K562 (cell line): Measurements from ENCODE around the gene DNMT3A. TPM values are rescaled to one million over a fixed set of nuclear protein-coding genes. Genes with fewer than 3 reads are reported as not detected.

ENCODE experiments used
- ATAC-seq: fragments of 200-7000 bp; cut with Tn5 transposase; 3 replicates; pipeline ENCODE4 v1.9.1; 2020; ENCODE audit warnings: moderate library complexity
- BruUV-seq: library from RNA; stranded (reverse); fragments of 400-500 nt; replicated peaks from 2 replicates; lab custom pipeline; 2021; lab: Mats Ljungman, UMichigan
- CTCF ChIA-PET: fragments of 300-600 bp; formaldehyde crosslinking; extraction: SDS; loops from one replicate; lab custom pipeline; 2021; ENCODE audit warnings: low intra/inter-chr PET ratio; lab: Yijun Ruan, JAX
- POLR2A ChIA-PET: fragments of 300-600, 350-650 bp; sonication (Branson Sonifier 250); formaldehyde crosslinking; extraction: SDS; loops from one replicate; lab custom pipeline; 2021; ENCODE audit warnings: antibody characterized with exemption, inconsistent platforms; lab: Yijun Ruan, JAX
- DNase-seq, 4 experiments: peaks; one replicate each; pipeline versions ENCODE4 v3.0.0 to v3.0.0-alpha.2; 2011 to 2018; ENCODE audit warnings: low spot score in 3 of 4, mixed read lengths in 3 of 4; ENCODE audit errors: extremely low read depth in 1 of 4
- FAIRE-seq: peaks from 2 replicates; lab custom pipeline; 2011; peaks lifted over from hg19 to GRCh38; lab: Jason Lieb, UNC
- H2AFZ ChIP-seq: 2 replicates; pipeline ENCODE4 v1.6.0; 2011; ENCODE audit warnings: low read depth, low read length, control low read depth, inconsistent platforms
- H3K27ac ChIP-seq: fragments of 200-600 bp; 3 replicates; pipeline ENCODE4 v1.8.0; 2011; ENCODE audit warnings: low read depth, mild to moderate bottlenecking, control low read depth, inconsistent platforms, low read length, moderate library complexity, mixed read lengths; ENCODE audit errors: extremely low read depth
- H3K27me3 ChIP-seq, 2 experiments: fragments of 300-600 bp in 1 of 2; 2 replicates in 1 of 2; 3 replicates in 1 of 2; pipeline versions ENCODE4 v1.6.0 to v1.8.0; 2011; ENCODE audit warnings: inconsistent platforms in 2 of 2, low read length in 2 of 2, mild to moderate bottlenecking in 1 of 2, mixed read lengths in 1 of 2, moderate library complexity in 1 of 2; ENCODE audit not compliant: control insufficient read depth in 2 of 2, insufficient read depth in 2 of 2
- H3K36me3 ChIP-seq: fragments of 300-600 bp; 3 replicates; pipeline ENCODE4 v1.8.0; 2011; ENCODE audit warnings: mild to moderate bottlenecking, low read length, inconsistent platforms; ENCODE audit not compliant: control insufficient read depth, insufficient read depth
- H3K4me1 ChIP-seq, 2 experiments: fragments of 200-600 bp in 1 of 2; replicated peaks in 1 of 2; 2 replicates in 1 of 2; 3 replicates in 1 of 2; pipeline versions ENCODE4 v1.5.1 to v1.8.0; 2011; ENCODE audit warnings: inconsistent platforms in 2 of 2, low read length in 2 of 2, mild to moderate bottlenecking in 1 of 2, mixed read lengths in 1 of 2, moderate library complexity in 1 of 2; ENCODE audit not compliant: control insufficient read depth in 2 of 2, insufficient read depth in 2 of 2
- H3K4me2 ChIP-seq: 2 replicates; pipeline ENCODE4 v1.6.1; 2011; ENCODE audit warnings: low read length, control low read depth, inconsistent platforms, mixed read lengths; ENCODE audit not compliant: insufficient read depth
- H3K4me3 ChIP-seq: fragments of 200-600 bp; sonication (generic), shearing (Covaris generic); 2 replicates; pipeline ENCODE4 v1.5.1; 2016; ENCODE audit warnings: control low read depth, inconsistent platforms
- H3K79me2 ChIP-seq: fragments of 200-600 bp; 3 replicates; pipeline ENCODE4 v1.8.0; 2011; ENCODE audit warnings: low read length, inconsistent platforms; ENCODE audit not compliant: control insufficient read depth, insufficient read depth
- H3K9ac ChIP-seq, 2 experiments: 2 replicates each; pipeline versions ENCODE4 v1.6.0 to v1.6.1; 2011; ENCODE audit warnings: low read depth in 2 of 2, low read length in 2 of 2, control low read depth in 1 of 2, inconsistent platforms in 1 of 2, mild to moderate bottlenecking in 1 of 2, mixed read lengths in 1 of 2; ENCODE audit not compliant: insufficient read depth in 1 of 2
- H3K9me1 ChIP-seq: one replicate; pipeline ENCODE4 v1.6.0; 2011; ENCODE audit warnings: inconsistent platforms, mild to moderate bottlenecking, low read length, moderate library complexity; ENCODE audit not compliant: control insufficient read depth, insufficient read depth
- H3K9me3 ChIP-seq: replicated peaks from 2 replicates; pipeline ENCODE4 v1.5.1; 2011; ENCODE audit warnings: low read depth, low read length, inconsistent platforms; ENCODE audit not compliant: control insufficient read depth, insufficient read depth
- H4K20me1 ChIP-seq: replicated peaks from 2 replicates; pipeline ENCODE4 v1.6.1; 2011; ENCODE audit warnings: low read length, inconsistent platforms, mixed read lengths; ENCODE audit not compliant: control insufficient read depth, insufficient read depth
- ARID1B ChIP-seq: fragments of 450-650 bp; IDR thresholded peaks from 2 replicates; pipeline ENCODE4 v1.6.1; 2016; ENCODE audit warnings: antibody characterized with exemption, mild to moderate bottlenecking, inconsistent platforms
- BCOR ChIP-seq: fragments of 450-650 bp; IDR thresholded peaks from 2 replicates; pipeline ENCODE4 v1.6.1; 2016
- CHD1 ChIP-seq: fragments of 200-600 bp; sonication (generic); IDR thresholded peaks from one replicate; pipeline ENCODE4 v1.6.1; 2012; ENCODE audit warnings: mild to moderate bottlenecking, moderate library complexity, low read length, inconsistent platforms
- DIDO1 ChIP-seq: fragments of 450-650 bp; IDR thresholded peaks from 2 replicates; pipeline ENCODE4 v1.6.1; 2016; ENCODE audit warnings: low read depth, missing biosample characterization, missing genetic modification characterization
- HDAC6 ChIP-seq: IDR thresholded peaks from 2 replicates; pipeline ENCODE4 v1.6.1; 2012; ENCODE audit warnings: low read depth, mild to moderate bottlenecking, control low read depth, inconsistent platforms, low read length, moderate library complexity
- HNRNPUL1 ChIP-seq: fragments of 200-400 bp; formaldehyde crosslinking; IDR thresholded peaks from 2 replicates; pipeline ENCODE4 v1.6.1; 2017; ENCODE audit warnings: low read length
- KDM1A ChIP-seq, 2 experiments: fragments of 450-650 bp; IDR thresholded peaks; 2 replicates each; pipeline ENCODE4 v1.6.1; 2016; ENCODE audit warnings: mild to moderate bottlenecking in 2 of 2
- L3MBTL2 ChIP-seq: fragments of 450-650 bp; IDR thresholded peaks from 2 replicates; pipeline ENCODE4 v1.6.1; 2016; ENCODE audit warnings: mild to moderate bottlenecking, moderate library complexity
- NR2C1 ChIP-seq, 2 experiments: fragments of 450-650 bp; IDR thresholded peaks; 2 replicates each; pipeline ENCODE4 v1.6.1; 2017; ENCODE audit warnings: mild to moderate bottlenecking in 2 of 2, antibody characterized with exemption in 1 of 2, inconsistent platforms in 1 of 2, missing compliant biosample characterization in 1 of 2, missing genetic modification characterization in 1 of 2
- NUFIP1 ChIP-seq: fragments of 450-650 bp; IDR thresholded peaks from 2 replicates; pipeline ENCODE4 v1.6.1; 2018; ENCODE audit not compliant: partially characterized antibody
- RBM25 ChIP-seq: fragments of 200-400 bp; formaldehyde crosslinking; IDR thresholded peaks from 2 replicates; pipeline ENCODE4 v1.6.1; 2018; ENCODE audit warnings: low read length, low read depth, moderate library complexity; ENCODE audit not compliant: severe bottlenecking
- SMAD2 ChIP-seq: fragments of 150-350 bp; IDR thresholded peaks from 2 replicates; pipeline ENCODE4 v1.6.1; 2014; ENCODE audit warnings: low read depth, mild to moderate bottlenecking, low read length
- SMARCA5 ChIP-seq: fragments of 450-650 bp; IDR thresholded peaks from 2 replicates; pipeline ENCODE4 v1.6.1; 2016
- SPI1 ChIP-seq: IDR thresholded peaks from 2 replicates; pipeline ENCODE4 v1.6.1; 2011; ENCODE audit warnings: low read depth, low read length, control low read depth, borderline replicate concordance
- SREBF1 ChIP-seq: fragments of 150-350 bp; IDR thresholded peaks from 2 replicates; pipeline ENCODE4 v1.6.1; 2014; ENCODE audit warnings: antibody characterized with exemption, low read depth, low read length, borderline replicate concordance
- TCF7 ChIP-seq: sonication (generic); IDR thresholded peaks from 2 replicates; pipeline ENCODE4 v1.6.1; 2016; ENCODE audit warnings: antibody characterized with exemption, borderline replicate concordance
- TGIF2 ChIP-seq: sonication (generic); formaldehyde crosslinking; IDR thresholded peaks from 2 replicates; pipeline ENCODE4 v1.8.1; 2022; ENCODE audit warnings: mild to moderate bottlenecking, missing genetic modification reagents, moderate library complexity
- ZNF197 ChIP-seq: fragments of 200-800 bp; sonication (Bioruptor generic); IDR thresholded peaks from 2 replicates; pipeline ENCODE4 v1.6.1; 2016; ENCODE audit warnings: low read depth, missing genetic modification characterization, missing compliant biosample characterization
- ZNF232 ChIP-seq: sonication (generic); formaldehyde crosslinking; IDR thresholded peaks from 2 replicates; pipeline ENCODE4 v1.8.0; 2022; ENCODE audit warnings: mild to moderate bottlenecking, missing genetic modification reagents
- ZNF274 ChIP-seq: IDR thresholded peaks from 2 replicates; pipeline ENCODE4 v1.6.1; 2011; ENCODE audit warnings: low read depth, mild to moderate bottlenecking, low read length, moderate library complexity, borderline replicate concordance
- ZNF77 ChIP-seq: fragments of 250-450 bp; sonication (Bioruptor Pico); IDR thresholded peaks from 2 replicates; pipeline ENCODE4 v1.5.0; 2020
- WGBS: fragments of 100-300 bp; shearing (Covaris generic); methylation state at CpG from one replicate; pipeline ENCODE4 v1.1.6; 2016; ENCODE audit warnings: low coverage, mixed read lengths; ENCODE audit not compliant: insufficient coverage; ENCODE audit errors: missing lambda C conversion rate; 5-methylcytosine and 5-hydroxymethylcytosine counted together
- in situ Hi-C: fragments of 300-500 bp; cut with MboI; formaldehyde crosslinking; loops from 4 replicates; pipeline ENCODE4 v1.15.0; 2018; ENCODE audit warnings: inconsistent platforms, mixed read lengths
- intact Hi-C: fragments of 100-400 bp; cut with micrococcal nuclease; formaldehyde crosslinking; loops from 2 replicates; pipeline ENCODE4 v1.14.2; 2022
- polyA plus RNA-seq, 8 experiments: library from polyadenylated mRNA; depleted of rRNA in 4 of 8; stranded (reverse) in 5 of 8; unstranded in 3 of 8; fragments of >200 nt; fragmentation: Nextera tagmentation in 2 of 8; fragmentation: Illumina TruSeq in 1 of 8; extraction: Ambion mirVana in 2 of 8; extraction: Trizol in 1 of 8; gene quantifications; 2 replicates each; pipeline versions ENCODE4 v1.2.1 to v1.2.3, GENCODE V29; 2011 to 2014; ENCODE audit warnings: inconsistent platforms in 1 of 8, missing spikeins in 1 of 8
- total RNA-seq, 7 experiments: library from RNA; depleted of rRNA in 6 of 7; stranded (reverse); fragments of >200 nt in 6 of 7; fragmentation: Illumina TruSeq in 2 of 7; extraction: Trizol in 2 of 7; gene quantifications; 2 replicates each; pipeline versions ENCODE4 v1.2.1 to v1.2.3, GENCODE V29; 2011 to 2021; ENCODE audit warnings: low replicate concordance in 1 of 7

The DNMT3A gene
- total and polyA plus RNA-seq, 9 of the 15 experiments (the other 6 are each of a cell fraction or from before 2014, with no cell fraction given): 3.0 to 16.0 (median 6.1) TPM

GRCh38 chr2:25219621-25220020, 122.1 kb downstream of the DNMT3A start:
- peak overlapping the region in 1 of 2 experiments; percentile 42; a peak in 1 of 4 replicates for H3K9ac ChIP-seq
- FAIRE-seq (no peak), DNase-seq (no peak), ATAC-seq (no peak)
- peaks cover 13 to 27% of the 10 kb centered on the region in 2 experiments; a peak in 4 of 5 replicates for H3K4me1 ChIP-seq
- intact Hi-C loops: no loop called here
- in situ Hi-C loops: no loop called here
- H3K27ac ChIP-seq: no peak overlapping the region
- no peak overlapping the region for H3K4me3 ChIP-seq
- ChIA-PET POLR2A (interaction anchor here (0.5 to 0.9 kb wide), 2 partner anchors 9 to 224 kb away, joined by 3 to 4 read pairs; no protein-coding TSS in a partner anchor), CTCF (no interaction called here)
- H3K9me3 ChIP-seq: no peaks in the 10 kb centered on the region
- H3K27me3 ChIP-seq: no peaks in the 10 kb centered on the region
- WGBS: 48% methylated on average over 3 of the region's 3 CpGs
- BruUV-seq: no TSS peak
- no peak overlapping the region for H3K4me2 ChIP-seq
- no peaks in the 10 kb centered on the region for H3K36me3 ChIP-seq
- TF ChIP-seq L3MBTL2: no peak
- TF ChIP-seq HNRNPUL1: no peak
- TF ChIP-seq TCF7: no peak
- no peak for TF ChIP-seq SMARCA5
- TF ChIP-seq ZNF197: no peak
- no peak for TF ChIP-seq DIDO1
- no peaks in the 10 kb centered on the region for H3K79me2 ChIP-seq
- no peaks in the 10 kb centered on the region for H4K20me1 ChIP-seq
- no peak overlapping the region; the same call in 1 of the 2 replicates for H2AFZ ChIP-seq
- no peaks in the 10 kb centered on the region for H3K9me1 ChIP-seq

DNA sequence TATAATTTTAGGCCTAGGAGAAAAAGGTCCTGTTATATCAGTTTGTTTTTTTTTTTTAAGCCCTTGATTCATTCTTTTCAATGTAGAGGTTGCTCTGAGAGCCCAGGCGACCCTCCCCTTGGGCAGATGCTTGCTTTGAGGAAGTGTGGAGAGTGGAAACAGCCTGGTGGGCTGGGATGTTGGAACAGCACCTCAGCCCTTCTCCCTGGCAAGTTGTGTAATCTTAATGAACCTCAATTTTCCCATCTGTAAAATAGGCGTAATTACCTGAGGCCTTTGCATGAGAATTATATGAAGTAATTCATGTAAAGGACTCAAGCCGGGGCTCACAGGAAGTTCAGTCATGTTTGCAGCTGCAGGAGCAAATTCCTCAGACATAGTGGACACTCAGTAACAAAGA, 123.6 kb downstream of the DNMT3A start:
- Histone ChIP-seq H3K4me2 (no peak overlapping the region), H3K4me3 (no peak overlapping the region), H3K79me2 (no peaks in the 10 kb centered on the region), H4K20me1 (no peaks in the 10 kb centered on the region), H3K36me3 (no peaks in the 10 kb centered on the region), H3K9ac (no peak overlapping the region), H3K9me3 (no peaks in the 10 kb centered on the region), H3K9me1 (no peaks in the 10 kb centered on the region), H3K4me1 (peaks cover 13 to 19% of the 10 kb centered on the region in 2 experiments; a peak in 4 of 5 replicates), H3K27ac (no peak overlapping the region), H3K27me3 (no peaks in the 10 kb centered on the region), H2AFZ (no peak overlapping the region)
- ChIA-PET POLR2A (no interaction called here), CTCF (no interaction called here)
- intact Hi-C loops (no loop called here), in situ Hi-C loops (no loop called here)
- WGBS: 56% methylated on average over 3 of the region's 3 CpGs
- no TSS peak for BruUV-seq
- DNase-seq (no peak), FAIRE-seq (no peak), ATAC-seq (no peak)
- TF ChIP-seq ARID1B: no peak
- no peak for TF ChIP-seq ZNF274
- TF ChIP-seq SREBF1: no peak
- no peak for TF ChIP-seq TGIF2 (CRISPR knock-in tag)
- no peak for TF ChIP-seq NUFIP1
- TF ChIP-seq NR2C1 (IDR thresholded peaks at IDR 0.05): no peak
- no peak for TF ChIP-seq NR2C1 (tag; IDR thresholded peaks at IDR 0.05)
- TF ChIP-seq KDM1A (IDR thresholded peaks at IDR 0.05): peak; percentile 44 to 46; a peak in 2 of 4 replicates
- 0 out of 2 replicates have a peak, but pooled peaks have one; percentile 21 for TF ChIP-seq SPI1
- no peak for TF ChIP-seq CHD1
- TF ChIP-seq SMAD2: no peak
- TF ChIP-seq BCOR: peak; percentile 72
- peak; percentile 73 for TF ChIP-seq RBM25
- TF ChIP-seq ZNF77 (CRISPR knock-in tag): no peak
- no peak for TF ChIP-seq ZNF232 (CRISPR knock-in tag)
- no peak for TF ChIP-seq HDAC6
